HG03571 (cell line): ENCODE data around the gene RNF135.
"Not testable (repeated sequence)": the region's sequence is repeated elsewhere in the genome, so short reads cannot be mapped to it uniquely, and the experiment has no call there.

Experiments
- ATAC-seq: cut with Tn5 transposase; IDR thresholded peaks from one replicate; pipeline ENCODE4 v1.9.1; 2021; ENCODE audit not compliant: unreplicated experiment

The RNF135 gene

GRCh38 chr17:30997842-30998241, 27.0 kb downstream of the RNF135 start:
- no peak for ATAC-seq

- no peak for ATAC-seq
Observed at GRCh38 chr17:31002047-31002446, 31.2 kb downstream of the RNF135 start.

- ATAC-seq = no peak
Observed at GRCh38 chr17:31003225-31003866, 32.5 kb downstream of the RNF135 start.

- ATAC-seq = no peak
Observed at GRCh38 chr17:31004160-31004559, 33.3 kb downstream of the RNF135 start.

GRCh38 chr17:31007695-31008373, 37.0 kb downstream of the RNF135 start:
- ATAC-seq = no peak

GRCh38 chr17:31008374-31009041, 37.7 kb downstream of the RNF135 start:
- ATAC-seq = no peak

- not testable (repeated sequence) for ATAC-seq
Observed at GRCh38 chr17:31009042-31009702, 38.3 kb downstream of the RNF135 start.

GRCh38 chr17:31010014-31010413, 39.2 kb downstream of the RNF135 start:
- ATAC-seq = not testable (repeated sequence)

GRCh38 chr17:31013844-31014243, 43.0 kb downstream of the RNF135 start:
- no peak for ATAC-seq

- no peak for ATAC-seq
Observed at GRCh38 chr17:31015639-31016038, 44.8 kb downstream of the RNF135 start.

GRCh38 chr17:31019004-31019403, 48.2 kb downstream of the RNF135 start:
- ATAC-seq = no peak

- ATAC-seq = not testable (repeated sequence)
Observed at GRCh38 chr17:31023171-31023570, 52.3 kb downstream of the RNF135 start.

GRCh38 chr17:31031841-31032240, 61.0 kb downstream of the RNF135 start:
- no peak for ATAC-seq

GRCh38 chr17:31035611-31036010, 64.8 kb downstream of the RNF135 start:
- ATAC-seq = not testable (repeated sequence)

- not testable (repeated sequence) for ATAC-seq
Observed at GRCh38 chr17:31040837-31041236, 70.0 kb downstream of the RNF135 start.

GRCh38 chr17:31042378-31042777, 71.5 kb downstream of the RNF135 start:
- not testable (repeated sequence) for ATAC-seq

GRCh38 chr17:31046856-31047425, 76.1 kb downstream of the RNF135 start:
- ATAC-seq = not testable (repeated sequence)

- no peak for ATAC-seq
Observed at GRCh38 chr17:31048142-31048541, 77.3 kb downstream of the RNF135 start.

GRCh38 chr17:31048780-31049179, 77.9 kb downstream of the RNF135 start:
- no peak for ATAC-seq
